Fibroblast of villous mesenchyme (primary cell): ENCODE measurements around the gene NCK2. TPM values are rescaled to one million over a fixed set of nuclear protein-coding genes. Genes with fewer than 3 reads are reported as not detected.

Experiments used
- DNase-seq: peaks from one replicate; pipeline ENCODE4 v3.0.0-alpha.2; 2010; ENCODE audit warnings: low read depth
- H3K4me3 ChIP-seq: 2 replicates; pipeline ENCODE4 v1.5.1; 2011; ENCODE audit warnings: low read depth, mild to moderate bottlenecking, low read length
- CTCF ChIP-seq: IDR thresholded peaks from 2 replicates; pipeline ENCODE4 v1.5.1; 2012; ENCODE audit warnings: low read depth, mild to moderate bottlenecking, low read length; ENCODE audit not compliant: insufficient read depth
- total RNA-seq: library from RNA; depleted of rRNA; stranded (reverse); fragments of >200 nt; gene quantifications from 2 replicates; pipeline ENCODE4 v1.2.3, GENCODE V29; 2012

Gene NCK2
- total RNA-seq, 1 donor = 22.5 TPM

GRCh38 chr2:105840933-105841332 lies 96.2 kb downstream of the NCK2 start:
- no peak overlapping the region for H3K4me3 ChIP-seq
- no peak for TF ChIP-seq CTCF
- DNase-seq = no peak

DNA sequence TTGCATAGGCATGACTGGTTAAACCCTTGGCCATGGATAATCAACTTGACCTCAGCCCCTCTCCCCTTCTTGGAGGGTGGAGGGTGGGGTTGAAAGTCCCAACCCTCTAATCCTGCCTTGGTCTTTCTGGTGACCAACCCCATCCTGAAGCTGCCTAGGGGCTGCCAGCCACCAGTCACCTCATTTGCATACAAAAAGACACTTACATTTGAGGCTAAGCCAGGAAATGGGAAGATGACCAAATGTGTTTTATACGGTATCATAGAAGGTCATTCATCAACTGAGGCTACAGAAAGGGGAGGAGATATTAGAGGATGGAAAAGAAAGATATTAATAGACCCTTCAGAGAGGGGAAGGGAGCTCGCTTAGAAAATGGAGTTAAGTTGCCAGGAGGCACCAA lies 96.8 kb downstream of the NCK2 start:
- no peak for TF ChIP-seq CTCF
- H3K4me3 ChIP-seq = no peak overlapping the region
- no peak for DNase-seq

DNA sequence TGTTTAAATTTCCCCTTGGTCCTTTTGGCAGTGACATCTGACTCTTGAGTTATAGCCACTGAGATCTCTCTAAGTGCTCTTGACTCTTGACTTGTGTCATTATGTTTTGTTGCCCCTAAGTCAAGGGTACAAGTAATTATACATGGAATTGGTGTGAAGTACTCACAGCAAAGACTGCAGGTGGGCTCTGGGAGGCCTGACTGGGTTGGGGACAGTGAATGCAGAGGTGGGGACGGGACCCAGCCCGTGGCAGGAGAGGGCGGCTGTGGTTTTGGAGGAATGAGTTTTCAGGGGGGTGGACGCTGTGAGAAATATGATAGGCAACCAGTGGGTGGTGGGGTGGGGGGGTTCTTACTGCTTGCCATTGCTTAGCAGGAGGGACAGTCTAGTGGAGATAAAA lies 97.8 kb downstream of the NCK2 start:
- no peak overlapping the region for H3K4me3 ChIP-seq
- no peak for TF ChIP-seq CTCF
- no peak for DNase-seq

- no peak for DNase-seq
- TF ChIP-seq CTCF = no peak
- H3K4me3 ChIP-seq = no peak overlapping the region
These were observed 99.0 kb downstream of the NCK2 start for GRCh38 chr2:105843476-105844374.

GRCh38 chr2:105845976-105846375 lies 101.3 kb downstream of the NCK2 start:
- TF ChIP-seq CTCF = no peak

GRCh38 chr2:105847056-105847455 lies 102.3 kb downstream of the NCK2 start:
- TF ChIP-seq CTCF = no peak
- H3K4me3 ChIP-seq = no peak overlapping the region
- no peak for DNase-seq

More at GRCh38 chr2:105845976-105846375, 101.3 kb downstream of the NCK2 start:
- DNase-seq = no peak
- H3K4me3 ChIP-seq = no peak overlapping the region
